ENCODE results near the gene CNN1.
A peak's percentile ranks its signal among the peaks of the same experiment; 100 is the strongest.

CNN1 gene

GRCh38 chr19:11551603-11552235, 13.1 kb downstream of the CNN1 start:
- Histone ChIP-seq H3K36me3 (replicated peaks; ENCODE audit: insufficient read depth, low read length) (no peaks in the 10 kb centered on the region), H3K4me1 (ENCODE audit: low read length) (no peaks in the 10 kb centered on the region), H3K27me3 (replicated peaks; ENCODE audit: insufficient read depth, low read length) (no peaks in the 10 kb centered on the region), H3K9ac (ENCODE audit: low read length) (no peak overlapping the region), H3K4me2 (ENCODE audit: low read depth, low read length) (no peak overlapping the region), H2AFZ (ENCODE audit: low read length) (no peak overlapping the region), H3F3A (ENCODE audit: insufficient read depth, low read length) (no peaks in the 10 kb centered on the region), H3K79me2 (ENCODE audit: low read length) (peaks cover 15% of the 10 kb centered on the region), H4K20me1 (ENCODE audit: insufficient read depth, low read length) (no peaks in the 10 kb centered on the region), H3K9me3 (replicated peaks; ENCODE audit: insufficient read depth, low read length) (no peaks in the 10 kb centered on the region), H3K9me2 (replicated peaks; ENCODE audit: insufficient read depth, low read length) (no peaks in the 10 kb centered on the region), H3K27ac (ENCODE audit: low read length) (no peak overlapping the region), H3K4me3 (ENCODE audit: low read length) (no peak overlapping the region)
- TF ChIP-seq CTCF (IDR thresholded peaks at IDR 0.05; ENCODE audit: low read length): peak; percentile 17; the same call in 1 of the 2 replicates
- TF ChIP-seq EZH2phosphoT487 (IDR thresholded peaks at IDR 0.05; ENCODE audit: low read length): no peak
- DNase-seq: no peak

GRCh38 chr19:11552666-11553372, 14.2 kb downstream of the CNN1 start:
- H3K27ac ChIP-seq (ENCODE audit: low read length): no peak overlapping the region
- no peak overlapping the region for H3K4me3 ChIP-seq (ENCODE audit: low read length)

GRCh38 chr19:11554160-11554559, 15.5 kb downstream of the CNN1 start:
- TF ChIP-seq EZH2 (optimal IDR thresholded peaks at IDR 0.05; ENCODE audit: low read depth, low read length): no peak
- no peak for TF ChIP-seq EZH2phosphoT487 (IDR thresholded peaks at IDR 0.05; ENCODE audit: low read length)
- no peak for TF ChIP-seq CTCF (IDR thresholded peaks at IDR 0.05; ENCODE audit: low read length)
- Histone ChIP-seq H3F3A (ENCODE audit: insufficient read depth, low read length) (no peaks in the 10 kb centered on the region), H3K4me3 (ENCODE audit: low read length) (no peak overlapping the region), H3K9me2 (replicated peaks; ENCODE audit: insufficient read depth, low read length) (no peaks in the 10 kb centered on the region), H3K27me3 (replicated peaks; ENCODE audit: insufficient read depth, low read length) (no peaks in the 10 kb centered on the region), H4K20me1 (ENCODE audit: insufficient read depth, low read length) (no peaks in the 10 kb centered on the region), H3K27ac (ENCODE audit: low read length) (no peak overlapping the region), H3K4me1 (ENCODE audit: low read length) (peaks cover 6% of the 10 kb centered on the region; the same call in 1 of the 2 replicates), H3K9ac (ENCODE audit: low read length) (no peak overlapping the region), H3K79me2 (ENCODE audit: low read length) (peaks cover 35% of the 10 kb centered on the region), H3K36me3 (replicated peaks; ENCODE audit: insufficient read depth, low read length) (no peaks in the 10 kb centered on the region), H2AFZ (ENCODE audit: low read length) (no peak overlapping the region), H3K4me2 (ENCODE audit: low read depth, low read length) (no peak overlapping the region), H3K9me3 (replicated peaks; ENCODE audit: insufficient read depth, low read length) (no peaks in the 10 kb centered on the region)
- no peak for DNase-seq

More at GRCh38 chr19:11552666-11553372, 14.2 kb downstream of the CNN1 start:
- Histone ChIP-seq H4K20me1 (ENCODE audit: insufficient read depth, low read length) (no peaks in the 10 kb centered on the region), H3F3A (ENCODE audit: insufficient read depth, low read length) (no peaks in the 10 kb centered on the region), H3K9ac (ENCODE audit: low read length) (no peak overlapping the region), H3K9me2 (replicated peaks; ENCODE audit: insufficient read depth, low read length) (no peaks in the 10 kb centered on the region), H3K79me2 (ENCODE audit: low read length) (peaks cover 24% of the 10 kb centered on the region), H3K27me3 (replicated peaks; ENCODE audit: insufficient read depth, low read length) (no peaks in the 10 kb centered on the region), H3K4me2 (ENCODE audit: low read depth, low read length) (no peak overlapping the region), H2AFZ (ENCODE audit: low read length) (no peak overlapping the region), H3K36me3 (replicated peaks; ENCODE audit: insufficient read depth, low read length) (no peaks in the 10 kb centered on the region), H3K9me3 (replicated peaks; ENCODE audit: insufficient read depth, low read length) (no peaks in the 10 kb centered on the region), H3K4me1 (ENCODE audit: low read length) (peaks cover 2% of the 10 kb centered on the region; the same call in 1 of the 2 replicates)
- DNase-seq: no peak
- no peak for TF ChIP-seq CTCF (IDR thresholded peaks at IDR 0.05; ENCODE audit: low read length)
- TF ChIP-seq EZH2phosphoT487 (IDR thresholded peaks at IDR 0.05; ENCODE audit: low read length): no peak
- no peak for TF ChIP-seq EZH2 (optimal IDR thresholded peaks at IDR 0.05; ENCODE audit: low read depth, low read length)
